ENCODE data around the gene LYPD6B.

Gene LYPD6B

GRCh38 chr2:149167941-149168340 lies 129.4 kb downstream of the LYPD6B start:
- H3K27ac Mint-ChIP-seq: no peak overlapping the region
- peaks cover 26% of the 10 kb centered on the region for H3K27me3 Mint-ChIP-seq
- peaks cover 5% of the 10 kb centered on the region for H3K9me3 Mint-ChIP-seq
- ATAC-seq (ENCODE audit: low read depth) (no peak), DNase-seq (ENCODE audit: low spot score in 2 of 2) (no peak)
- H3K4me1 Mint-ChIP-seq: peaks cover 5% of the 10 kb centered on the region
- no peak overlapping the region for H3K4me3 Mint-ChIP-seq
- peaks cover 10% of the 10 kb centered on the region for H3K36me3 Mint-ChIP-seq

- Mint-ChIP-seq H3K4me3 (no peak overlapping the region), H3K9me3 (peaks cover 5% of the 10 kb centered on the region), H3K27ac (no peak overlapping the region), H3K36me3 (peaks cover 8% of the 10 kb centered on the region), H3K27me3 (peaks cover 18% of the 10 kb centered on the region), H3K4me1 (peaks cover 3% of the 10 kb centered on the region)
- ATAC-seq (ENCODE audit: low read depth): no peak
- no peak for DNase-seq (ENCODE audit: low spot score in 2 of 2)
These were observed 131.2 kb downstream of the LYPD6B start for GRCh38 chr2:149169656-149170055.

- Mint-ChIP-seq H3K4me1 (peaks cover 4% of the 10 kb centered on the region), H3K27me3 (peaks cover 16% of the 10 kb centered on the region), H3K4me3 (no peak overlapping the region), H3K9me3 (peaks cover 5% of the 10 kb centered on the region), H3K27ac (no peak overlapping the region), H3K36me3 (peaks cover 6% of the 10 kb centered on the region)
- DNase-seq (ENCODE audit: low spot score in 2 of 2) (no peak), ATAC-seq (ENCODE audit: low read depth) (no peak)
These were observed 131.7 kb downstream of the LYPD6B start for GRCh38 chr2:149170156-149170555.

- ATAC-seq (ENCODE audit: low read depth) (no peak), DNase-seq (ENCODE audit: low spot score in 2 of 2) (no peak)
- H3K4me1 Mint-ChIP-seq: peaks cover 4% of the 10 kb centered on the region
- no peak overlapping the region for H3K27ac Mint-ChIP-seq
- peaks cover 6% of the 10 kb centered on the region for H3K36me3 Mint-ChIP-seq
- H3K4me3 Mint-ChIP-seq: no peak overlapping the region
- peaks cover 5% of the 10 kb centered on the region for H3K9me3 Mint-ChIP-seq
- H3K27me3 Mint-ChIP-seq: peaks cover 16% of the 10 kb centered on the region
These were observed 132.4 kb downstream of the LYPD6B start for GRCh38 chr2:149170911-149171310.

GRCh38 chr2:149173220-149173619 lies 134.7 kb downstream of the LYPD6B start:
- H3K27me3 Mint-ChIP-seq: peaks cover 10% of the 10 kb centered on the region
- H3K9me3 Mint-ChIP-seq: peaks cover 5% of the 10 kb centered on the region
- peaks cover 9% of the 10 kb centered on the region for H3K36me3 Mint-ChIP-seq
- DNase-seq (ENCODE audit: low spot score in 2 of 2): no peak
- ATAC-seq (ENCODE audit: low read depth): no peak
- H3K4me3 Mint-ChIP-seq: no peak overlapping the region
- peaks cover 2% of the 10 kb centered on the region for H3K4me1 Mint-ChIP-seq
- no peak overlapping the region for H3K27ac Mint-ChIP-seq

GRCh38 chr2:149175956-149176355 lies 137.5 kb downstream of the LYPD6B start:
- Mint-ChIP-seq H3K4me1 (peaks cover 2% of the 10 kb centered on the region), H3K9me3 (peaks cover 5% of the 10 kb centered on the region), H3K27me3 (peaks cover 8% of the 10 kb centered on the region), H3K4me3 (no peak overlapping the region), H3K27ac (no peak overlapping the region), H3K36me3 (peaks cover 13% of the 10 kb centered on the region)
- no peak for ATAC-seq (ENCODE audit: low read depth)
- no peak for DNase-seq (ENCODE audit: low spot score in 2 of 2)

- no peak overlapping the region for H3K4me3 Mint-ChIP-seq
- peaks cover 9% of the 10 kb centered on the region for H3K36me3 Mint-ChIP-seq
- H3K9me3 Mint-ChIP-seq: no peaks in the 10 kb centered on the region
- no peak for ATAC-seq (ENCODE audit: low read depth)
- H3K27me3 Mint-ChIP-seq: peaks cover 9% of the 10 kb centered on the region
- H3K27ac Mint-ChIP-seq: no peak overlapping the region
- peaks cover 2% of the 10 kb centered on the region for H3K4me1 Mint-ChIP-seq
- no peak for DNase-seq (ENCODE audit: low spot score in 2 of 2)
These were observed 140.1 kb downstream of the LYPD6B start for GRCh38 chr2:149178612-149179011.

- H3K27me3 Mint-ChIP-seq: peaks cover 8% of the 10 kb centered on the region
- H3K27ac Mint-ChIP-seq: no peak overlapping the region
- no peak for DNase-seq (ENCODE audit: low spot score in 2 of 2)
- no peaks in the 10 kb centered on the region for H3K4me1 Mint-ChIP-seq
- ATAC-seq (ENCODE audit: low read depth): no peak
- no peaks in the 10 kb centered on the region for H3K9me3 Mint-ChIP-seq
- peaks cover 9% of the 10 kb centered on the region for H3K36me3 Mint-ChIP-seq
- no peak overlapping the region for H3K4me3 Mint-ChIP-seq
These were observed 141.9 kb downstream of the LYPD6B start for GRCh38 chr2:149180226-149180875.

GRCh38 chr2:149183187-149183586 lies 144.7 kb downstream of the LYPD6B start:
- ATAC-seq (ENCODE audit: low read depth) (no peak), DNase-seq (ENCODE audit: low spot score in 2 of 2) (no peak)
- H3K4me1 Mint-ChIP-seq: peaks cover 2% of the 10 kb centered on the region
- H3K4me3 Mint-ChIP-seq: no peak overlapping the region
- no peaks in the 10 kb centered on the region for H3K9me3 Mint-ChIP-seq
- H3K27ac Mint-ChIP-seq: no peak overlapping the region
- H3K36me3 Mint-ChIP-seq: peaks cover 6% of the 10 kb centered on the region
- peaks cover 8% of the 10 kb centered on the region for H3K27me3 Mint-ChIP-seq

GRCh38 chr2:149184991-149185390 lies 146.5 kb downstream of the LYPD6B start:
- DNase-seq (ENCODE audit: low spot score in 2 of 2): no peak
- Mint-ChIP-seq H3K4me3 (no peak overlapping the region), H3K27me3 (peaks cover 3% of the 10 kb centered on the region), H3K36me3 (peaks cover 2% of the 10 kb centered on the region), H3K9me3 (no peaks in the 10 kb centered on the region), H3K27ac (no peak overlapping the region), H3K4me1 (peaks cover 2% of the 10 kb centered on the region)
- no peak for ATAC-seq (ENCODE audit: low read depth)

GRCh38 chr2:149185942-149186490 lies 147.5 kb downstream of the LYPD6B start:
- no peak for ATAC-seq (ENCODE audit: low read depth)
- DNase-seq (ENCODE audit: low spot score in 2 of 2): no peak
- no peak overlapping the region for H3K27ac Mint-ChIP-seq
- no peak overlapping the region for H3K4me3 Mint-ChIP-seq
- peaks cover 2% of the 10 kb centered on the region for H3K36me3 Mint-ChIP-seq
- no peaks in the 10 kb centered on the region for H3K9me3 Mint-ChIP-seq
- H3K4me1 Mint-ChIP-seq: peaks cover 2% of the 10 kb centered on the region
- H3K27me3 Mint-ChIP-seq: peaks cover 3% of the 10 kb centered on the region

- Mint-ChIP-seq H3K36me3 (no peaks in the 10 kb centered on the region), H3K4me1 (peaks cover 2% of the 10 kb centered on the region), H3K4me3 (no peak overlapping the region), H3K27ac (no peak overlapping the region), H3K27me3 (no peaks in the 10 kb centered on the region), H3K9me3 (no peaks in the 10 kb centered on the region)
- DNase-seq (ENCODE audit: low spot score in 2 of 2): no peak
- no peak for ATAC-seq (ENCODE audit: low read depth)
These were observed 148.6 kb downstream of the LYPD6B start for GRCh38 chr2:149187057-149187456.

- Mint-ChIP-seq H3K27me3 (no peaks in the 10 kb centered on the region), H3K4me3 (no peak overlapping the region), H3K27ac (no peak overlapping the region), H3K9me3 (no peaks in the 10 kb centered on the region), H3K36me3 (no peaks in the 10 kb centered on the region), H3K4me1 (peaks cover 2% of the 10 kb centered on the region)
- DNase-seq (ENCODE audit: low spot score in 2 of 2) (no peak), ATAC-seq (ENCODE audit: low read depth) (no peak)
These were observed 149.8 kb downstream of the LYPD6B start for GRCh38 chr2:149188291-149188690.

GRCh38 chr2:149189769-149190168 lies 151.3 kb downstream of the LYPD6B start:
- no peak overlapping the region for H3K4me3 Mint-ChIP-seq
- H3K27ac Mint-ChIP-seq: no peak overlapping the region
- peaks cover 2% of the 10 kb centered on the region for H3K4me1 Mint-ChIP-seq
- H3K36me3 Mint-ChIP-seq: no peaks in the 10 kb centered on the region
- no peaks in the 10 kb centered on the region for H3K27me3 Mint-ChIP-seq
- DNase-seq (ENCODE audit: low spot score in 2 of 2) (no peak), ATAC-seq (ENCODE audit: low read depth) (no peak)
- no peaks in the 10 kb centered on the region for H3K9me3 Mint-ChIP-seq

GRCh38 chr2:149191915-149192314 lies 153.4 kb downstream of the LYPD6B start:
- H3K36me3 Mint-ChIP-seq: no peaks in the 10 kb centered on the region
- no peak for DNase-seq (ENCODE audit: low spot score in 2 of 2)
- H3K4me1 Mint-ChIP-seq: no peaks in the 10 kb centered on the region
- no peaks in the 10 kb centered on the region for H3K27me3 Mint-ChIP-seq
- no peak overlapping the region for H3K4me3 Mint-ChIP-seq
- no peak for ATAC-seq (ENCODE audit: low read depth)
- no peak overlapping the region for H3K27ac Mint-ChIP-seq
- H3K9me3 Mint-ChIP-seq: no peaks in the 10 kb centered on the region
